Measurements from ENCODE around the gene SLC39A12.

Gene SLC39A12

GRCh38 chr10:17965649-17966235, 14.0 kb downstream of the SLC39A12 start:
- DNase-seq: no peak

GRCh38 chr10:17974505-17974904, 22.8 kb downstream of the SLC39A12 start:
- no peak for DNase-seq

- DNase-seq: no peak
Observed at GRCh38 chr10:17980846-17981565, 29.3 kb downstream of the SLC39A12 start.

GRCh38 chr10:17981766-17982380, 30.2 kb downstream of the SLC39A12 start:
- DNase-seq: no peak

- DNase-seq: no peak
Observed at GRCh38 chr10:17984056-17984455, 32.3 kb downstream of the SLC39A12 start.

- DNase-seq: no peak
Observed at GRCh38 chr10:17984563-17984962, 32.8 kb downstream of the SLC39A12 start.

- no peak for DNase-seq
Observed at GRCh38 chr10:17989908-17990767, 38.4 kb downstream of the SLC39A12 start.

- DNase-seq: no peak
Observed at GRCh38 chr10:17992266-17992665, 40.5 kb downstream of the SLC39A12 start.

- no peak for DNase-seq
Observed at GRCh38 chr10:17993361-17993760, 41.6 kb downstream of the SLC39A12 start.

GRCh38 chr10:18000601-18001000, 48.9 kb downstream of the SLC39A12 start:
- DNase-seq: no peak

GRCh38 chr10:18005445-18005780, 53.7 kb downstream of the SLC39A12 start:
- DNase-seq: no peak

- DNase-seq: no peak
Observed at GRCh38 chr10:18005781-18006456, 54.2 kb downstream of the SLC39A12 start.

GRCh38 chr10:18008986-18009385, 57.3 kb downstream of the SLC39A12 start:
- no peak for DNase-seq

- no peak for DNase-seq
Observed at GRCh38 chr10:18010050-18010449, 58.3 kb downstream of the SLC39A12 start.

GRCh38 chr10:18020523-18020922, 68.8 kb downstream of the SLC39A12 start:
- DNase-seq: no peak

GRCh38 chr10:18021725-18022480, 70.2 kb downstream of the SLC39A12 start:
- DNase-seq: no peak

- no peak for DNase-seq
Observed at GRCh38 chr10:18043148-18044006, 91.7 kb downstream of the SLC39A12 start.

- no peak for DNase-seq
Observed at GRCh38 chr10:18044976-18045720, 93.4 kb downstream of the SLC39A12 start.

- DNase-seq: no peak
Observed at GRCh38 chr10:18056583-18056982, 104.9 kb downstream of the SLC39A12 start.

- no peak for DNase-seq
Observed at GRCh38 chr10:18059826-18060559, 108.3 kb downstream of the SLC39A12 start.
